Measurements from ENCODE around the gene DNHD1.

DNHD1 gene

DNA sequence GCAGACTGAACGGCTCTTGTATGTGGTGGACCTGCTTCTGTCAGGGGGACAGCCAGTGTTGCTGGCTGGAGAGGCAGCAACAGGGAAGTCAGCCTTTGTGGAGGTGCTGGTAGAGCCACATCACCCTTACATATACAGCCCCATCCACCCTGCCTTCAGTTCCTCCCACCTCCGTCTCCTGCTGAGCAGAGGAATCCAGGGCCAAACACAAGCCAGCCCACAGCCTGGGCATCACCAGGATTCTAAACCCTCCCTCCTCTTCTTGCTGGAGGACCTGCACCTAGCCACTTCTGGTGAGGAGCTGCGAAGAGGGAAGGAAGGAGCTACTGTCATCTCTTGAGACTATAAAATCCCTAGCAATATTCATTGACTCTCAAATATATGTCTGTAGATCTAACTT, 51.6 kb downstream of the DNHD1 start:
- TF ChIP-seq TAF1 (IDR thresholded peaks at IDR 0.05; ENCODE audit: borderline replicate concordance, insufficient read depth, low read length) (no peak), FOXP2 (optimal IDR thresholded peaks at IDR 0.05; ENCODE audit: borderline replicate concordance, extremely low read depth, extremely low read length, insufficient read depth) (no peak), SIN3A (IDR thresholded peaks at IDR 0.05; ENCODE audit: borderline replicate concordance, insufficient read depth, low read length) (no peak)

DNA sequence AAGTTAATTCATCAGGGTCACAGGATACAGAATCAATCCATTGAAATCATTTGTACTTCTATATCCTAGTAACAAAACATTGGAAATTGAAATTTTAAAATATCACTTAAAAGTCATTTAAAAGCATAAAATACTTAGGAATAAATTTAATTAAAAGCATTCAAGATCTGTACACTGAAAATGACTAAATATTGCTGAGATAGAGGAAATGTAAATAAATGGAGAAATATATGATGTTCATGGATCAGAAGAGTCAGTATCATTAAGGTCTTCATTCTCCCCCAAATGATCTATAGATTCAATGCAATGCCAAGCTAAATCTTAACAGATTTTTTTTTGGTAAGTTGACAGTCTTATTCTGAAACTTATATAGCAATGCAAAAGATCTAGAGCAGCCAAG, 56.6 kb downstream of the DNHD1 start:
- TF ChIP-seq POLR2AphosphoS5 (IDR thresholded peaks at IDR 0.05; ENCODE audit: low read depth, low read length) (no peak), TAF1 (IDR thresholded peaks at IDR 0.05; ENCODE audit: borderline replicate concordance, insufficient read depth, low read length) (no peak), FOXP2 (optimal IDR thresholded peaks at IDR 0.05; ENCODE audit: borderline replicate concordance, extremely low read depth, extremely low read length, insufficient read depth) (no peak), SIN3A (IDR thresholded peaks at IDR 0.05; ENCODE audit: borderline replicate concordance, insufficient read depth, low read length) (no peak)
- TF ChIP-seq, protein P1, sequence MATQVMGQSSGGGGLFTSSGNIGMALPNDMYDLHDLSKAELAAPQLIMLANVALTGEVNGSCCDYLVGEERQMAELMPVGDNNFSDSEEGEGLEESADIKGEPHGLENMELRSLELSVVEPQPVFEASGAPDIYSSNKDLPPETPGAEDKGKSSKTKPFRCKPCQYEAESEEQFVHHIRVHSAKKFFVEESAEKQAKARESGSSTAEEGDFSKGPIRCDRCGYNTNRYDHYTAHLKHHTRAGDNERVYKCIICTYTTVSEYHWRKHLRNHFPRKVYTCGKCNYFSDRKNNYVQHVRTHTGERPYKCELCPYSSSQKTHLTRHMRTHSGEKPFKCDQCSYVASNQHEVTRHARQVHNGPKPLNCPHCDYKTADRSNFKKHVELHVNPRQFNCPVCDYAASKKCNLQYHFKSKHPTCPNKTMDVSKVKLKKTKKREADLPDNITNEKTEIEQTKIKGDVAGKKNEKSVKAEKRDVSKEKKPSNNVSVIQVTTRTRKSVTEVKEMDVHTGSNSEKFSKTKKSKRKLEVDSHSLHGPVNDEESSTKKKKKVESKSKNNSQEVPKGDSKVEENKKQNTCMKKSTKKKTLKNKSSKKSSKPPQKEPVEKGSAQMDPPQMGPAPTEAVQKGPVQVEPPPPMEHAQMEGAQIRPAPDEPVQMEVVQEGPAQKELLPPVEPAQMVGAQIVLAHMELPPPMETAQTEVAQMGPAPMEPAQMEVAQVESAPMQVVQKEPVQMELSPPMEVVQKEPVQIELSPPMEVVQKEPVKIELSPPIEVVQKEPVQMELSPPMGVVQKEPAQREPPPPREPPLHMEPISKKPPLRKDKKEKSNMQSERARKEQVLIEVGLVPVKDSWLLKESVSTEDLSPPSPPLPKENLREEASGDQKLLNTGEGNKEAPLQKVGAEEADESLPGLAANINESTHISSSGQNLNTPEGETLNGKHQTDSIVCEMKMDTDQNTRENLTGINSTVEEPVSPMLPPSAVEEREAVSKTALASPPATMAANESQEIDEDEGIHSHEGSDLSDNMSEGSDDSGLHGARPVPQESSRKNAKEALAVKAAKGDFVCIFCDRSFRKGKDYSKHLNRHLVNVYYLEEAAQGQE (IDR thresholded peaks at IDR 0.05; ENCODE audit: insufficient read depth in 1 of 2, low read depth in 2 of 2, low read length in 2 of 2): no peak

DNA sequence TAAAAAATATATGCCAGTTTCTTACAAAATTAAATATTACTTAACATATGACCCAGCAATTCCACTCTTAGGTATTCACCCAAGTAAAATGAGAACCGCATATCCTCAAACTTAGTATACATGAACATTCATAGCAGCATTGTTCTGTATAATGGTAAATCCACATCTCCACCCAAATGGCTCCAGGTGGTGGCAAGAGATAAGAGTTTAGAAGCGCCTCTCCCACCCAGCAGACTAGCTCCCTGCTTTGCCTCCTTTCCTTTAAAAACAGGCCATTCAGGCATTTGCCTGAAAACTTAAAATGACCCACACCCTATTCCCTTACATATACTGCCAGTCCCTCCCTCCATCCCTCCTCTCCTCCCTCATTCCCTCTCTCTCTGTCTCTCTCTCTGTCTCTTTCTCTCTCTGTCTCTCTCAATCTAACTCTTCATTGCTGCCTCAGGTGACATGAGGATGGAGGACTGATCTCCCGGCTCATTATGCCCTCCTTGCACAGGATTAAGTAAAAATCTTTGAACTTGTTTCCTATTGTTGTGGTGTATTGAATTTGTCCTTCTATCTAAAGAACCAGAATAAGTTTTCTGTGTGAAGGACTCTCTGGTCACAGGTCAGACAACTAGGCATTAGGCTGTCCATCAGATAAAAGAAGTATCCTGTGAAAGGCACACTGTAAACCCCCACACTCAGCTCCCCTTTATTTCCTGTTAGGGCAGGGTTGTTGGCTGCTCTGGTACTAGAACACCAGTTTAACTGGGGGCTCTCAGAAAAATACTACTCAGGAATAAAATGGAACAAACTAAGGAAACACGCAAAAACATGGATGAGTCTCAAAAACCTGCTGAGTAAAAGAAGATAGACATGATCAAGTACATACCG, 58.0 kb downstream of the DNHD1 start:
- TF ChIP-seq FOXP2 (optimal IDR thresholded peaks at IDR 0.05; ENCODE audit: borderline replicate concordance, extremely low read depth, extremely low read length, insufficient read depth) (no peak), POLR2AphosphoS5 (IDR thresholded peaks at IDR 0.05; ENCODE audit: low read depth, low read length) (no peak), TAF1 (IDR thresholded peaks at IDR 0.05; ENCODE audit: borderline replicate concordance, insufficient read depth, low read length) (no peak), SIN3A (IDR thresholded peaks at IDR 0.05; ENCODE audit: borderline replicate concordance, insufficient read depth, low read length) (no peak)
- TF ChIP-seq, protein P1 (IDR thresholded peaks at IDR 0.05; ENCODE audit: insufficient read depth in 1 of 2, low read depth in 2 of 2, low read length in 2 of 2): no peak

DNA sequence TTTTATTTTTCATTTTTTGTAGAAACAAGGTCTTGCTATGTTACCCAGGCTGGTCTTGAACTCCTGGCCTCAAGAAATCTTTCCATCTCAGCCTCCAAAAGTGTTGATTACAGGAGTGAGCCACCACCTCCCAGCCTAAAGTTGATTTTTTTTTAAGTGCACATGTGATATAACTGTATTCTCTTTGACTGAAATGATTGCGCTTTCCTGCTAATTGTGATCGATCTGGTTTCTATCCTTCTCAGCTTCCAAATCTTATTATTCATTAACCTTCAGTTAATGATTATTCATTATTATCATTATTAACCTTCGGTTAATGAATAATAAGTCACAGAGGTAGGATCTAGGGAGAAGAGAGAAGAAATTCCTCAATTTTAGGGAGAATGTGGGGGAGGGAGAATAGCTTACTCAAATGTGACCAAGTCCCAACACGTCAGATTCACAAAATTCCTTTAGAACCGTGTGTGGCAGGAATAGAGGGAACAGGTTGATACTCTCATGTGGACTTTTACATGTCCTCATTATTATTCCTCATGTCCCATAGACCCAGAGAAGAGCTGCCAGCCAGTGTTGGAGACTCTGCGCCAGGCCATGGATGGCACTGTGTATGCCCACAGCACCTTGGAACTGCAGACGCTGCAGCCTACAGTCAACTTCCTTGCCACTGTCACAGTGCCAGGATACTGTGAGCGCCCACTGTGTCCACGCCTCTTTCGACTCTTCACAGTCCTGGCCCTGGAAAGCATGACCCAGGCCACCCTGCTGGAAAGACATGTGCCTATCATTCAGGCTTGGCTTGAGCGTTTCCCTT, 59.3 kb downstream of the DNHD1 start:
- TF ChIP-seq, protein P1 (IDR thresholded peaks at IDR 0.05; ENCODE audit: insufficient read depth in 1 of 2, low read depth in 2 of 2, low read length in 2 of 2): no peak
- TF ChIP-seq FOXP2 (optimal IDR thresholded peaks at IDR 0.05; ENCODE audit: borderline replicate concordance, extremely low read depth, extremely low read length, insufficient read depth) (no peak), SIN3A (IDR thresholded peaks at IDR 0.05; ENCODE audit: borderline replicate concordance, insufficient read depth, low read length) (no peak), TAF1 (IDR thresholded peaks at IDR 0.05; ENCODE audit: borderline replicate concordance, insufficient read depth, low read length) (no peak), POLR2AphosphoS5 (IDR thresholded peaks at IDR 0.05; ENCODE audit: low read depth, low read length) (no peak)

DNA sequence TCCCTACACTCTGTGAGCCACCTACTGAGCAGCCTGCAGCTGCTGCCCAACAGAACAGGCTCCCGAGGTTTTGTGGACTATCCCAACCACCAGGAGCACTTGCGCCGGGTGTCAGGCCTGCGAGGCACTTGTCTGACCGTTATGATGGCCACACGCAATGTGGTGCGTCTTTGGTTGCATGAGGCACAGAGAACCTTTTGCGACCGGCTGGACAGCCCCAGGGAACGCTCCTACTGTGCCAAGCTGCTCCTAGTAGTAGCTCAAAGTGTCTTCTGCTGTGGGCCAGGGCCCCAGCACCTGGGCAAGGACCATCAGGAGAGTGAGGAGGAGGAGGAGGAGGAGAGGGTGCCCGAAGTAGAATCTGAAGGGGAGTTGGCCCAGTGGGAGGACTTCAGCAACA, 60.0 kb downstream of the DNHD1 start:
- TF ChIP-seq FOXP2 (optimal IDR thresholded peaks at IDR 0.05; ENCODE audit: borderline replicate concordance, extremely low read depth, extremely low read length, insufficient read depth) (no peak), TAF1 (IDR thresholded peaks at IDR 0.05; ENCODE audit: borderline replicate concordance, insufficient read depth, low read length) (no peak), SIN3A (IDR thresholded peaks at IDR 0.05; ENCODE audit: borderline replicate concordance, insufficient read depth, low read length) (no peak), POLR2AphosphoS5 (IDR thresholded peaks at IDR 0.05; ENCODE audit: low read depth, low read length) (no peak)
- TF ChIP-seq, protein P1 (IDR thresholded peaks at IDR 0.05; ENCODE audit: insufficient read depth in 1 of 2, low read depth in 2 of 2, low read length in 2 of 2): no peak
